GM18526 (cell line): ENCODE data around the gene KMT2C.

Experiments
- POLR2A ChIP-seq: IDR thresholded peaks from 3 replicates; pipeline ENCODE4 v1.6.1; 2011; ENCODE audit not compliant: insufficient read length; ENCODE audit errors: extremely low read depth

The KMT2C gene

DNA sequence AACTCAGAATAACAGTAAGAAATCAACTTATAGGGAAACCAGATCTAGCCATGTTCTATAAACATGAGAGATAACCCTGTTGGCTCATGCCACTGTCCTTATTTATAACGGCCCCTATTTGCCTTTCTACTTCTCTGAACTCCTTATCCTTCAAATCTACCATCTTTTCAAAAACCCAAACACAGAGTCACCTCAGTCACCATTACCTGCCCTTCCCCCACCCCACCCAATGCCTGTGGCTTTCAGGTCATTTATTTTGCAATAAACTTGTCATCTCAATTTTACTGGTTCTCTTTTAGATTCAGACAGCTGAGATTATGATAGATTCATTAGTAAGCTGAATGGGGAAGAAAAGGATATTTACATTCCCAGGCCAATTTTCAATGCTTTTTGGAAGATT lies 53.6 kb downstream of the KMT2C start:
- TF ChIP-seq POLR2A = no peak

GRCh38 chr7:152370297-152370696 lies 65.5 kb downstream of the KMT2C start:
- TF ChIP-seq POLR2A = no peak

- TF ChIP-seq POLR2A = no peak
Observed at GRCh38 chr7:152369518-152369917, 66.3 kb downstream of the KMT2C start.

DNA sequence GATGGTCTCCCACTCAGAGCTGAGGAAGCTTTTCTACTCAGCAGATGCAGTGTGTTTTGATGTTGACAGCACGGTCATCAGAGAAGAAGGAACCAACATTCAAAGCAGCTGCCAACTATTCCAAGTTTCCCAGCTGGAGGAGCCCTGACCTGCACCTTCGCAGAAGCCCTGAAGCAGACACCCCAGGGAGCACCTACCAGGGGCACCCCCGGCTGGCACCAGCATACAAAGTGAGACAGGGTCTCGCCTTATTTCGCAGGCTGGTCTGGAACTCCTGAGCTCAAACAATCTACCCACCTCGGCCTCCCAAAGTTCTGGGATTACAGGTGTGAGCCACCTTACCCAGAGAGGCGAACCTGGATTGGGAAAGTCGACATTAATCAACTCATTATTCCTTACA lies 68.6 kb downstream of the KMT2C start:
- no peak for TF ChIP-seq POLR2A

DNA sequence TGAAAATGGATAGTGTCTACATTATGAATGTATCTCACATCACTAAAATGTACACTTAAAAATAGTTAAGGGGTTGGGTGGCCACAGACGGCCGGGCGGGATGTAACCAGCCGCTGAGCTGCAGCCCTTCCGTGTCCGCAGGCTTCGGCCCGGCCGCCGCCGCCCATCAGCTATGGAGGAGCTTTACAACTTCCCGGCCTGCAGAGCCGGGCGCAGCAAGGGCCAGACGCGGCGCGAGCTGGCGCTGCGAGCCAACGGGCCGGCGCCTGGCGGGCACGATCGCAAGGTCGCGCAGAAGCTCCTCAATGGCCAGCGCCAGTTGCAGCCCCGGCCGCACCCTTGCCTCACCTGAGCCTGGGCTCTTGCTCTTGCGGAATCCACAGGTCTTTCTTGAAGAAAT lies 69.1 kb downstream of the KMT2C start:
- TF ChIP-seq POLR2A = no peak

- no peak for TF ChIP-seq POLR2A
Observed at GRCh38 chr7:152365982-152366603, 69.7 kb downstream of the KMT2C start.

DNA sequence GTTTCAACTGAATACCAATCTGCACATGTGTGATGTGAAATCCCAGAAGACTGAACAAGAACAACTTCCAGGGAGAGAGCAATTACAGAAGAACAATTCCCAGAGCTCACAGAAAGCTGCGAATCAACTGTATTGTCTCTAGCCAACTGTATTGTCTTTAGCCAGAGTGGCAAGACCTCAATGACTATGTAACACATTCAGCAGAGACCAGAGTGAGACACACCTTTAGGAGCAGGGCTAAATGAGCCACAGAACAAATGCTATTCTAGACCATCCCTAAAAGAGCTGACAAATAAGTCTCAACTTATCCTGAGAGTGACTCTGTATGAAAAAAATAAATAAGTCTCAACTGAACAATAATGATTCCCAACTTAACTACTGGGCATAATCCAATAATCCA lies 72.0 kb downstream of the KMT2C start:
- no peak for TF ChIP-seq POLR2A

DNA sequence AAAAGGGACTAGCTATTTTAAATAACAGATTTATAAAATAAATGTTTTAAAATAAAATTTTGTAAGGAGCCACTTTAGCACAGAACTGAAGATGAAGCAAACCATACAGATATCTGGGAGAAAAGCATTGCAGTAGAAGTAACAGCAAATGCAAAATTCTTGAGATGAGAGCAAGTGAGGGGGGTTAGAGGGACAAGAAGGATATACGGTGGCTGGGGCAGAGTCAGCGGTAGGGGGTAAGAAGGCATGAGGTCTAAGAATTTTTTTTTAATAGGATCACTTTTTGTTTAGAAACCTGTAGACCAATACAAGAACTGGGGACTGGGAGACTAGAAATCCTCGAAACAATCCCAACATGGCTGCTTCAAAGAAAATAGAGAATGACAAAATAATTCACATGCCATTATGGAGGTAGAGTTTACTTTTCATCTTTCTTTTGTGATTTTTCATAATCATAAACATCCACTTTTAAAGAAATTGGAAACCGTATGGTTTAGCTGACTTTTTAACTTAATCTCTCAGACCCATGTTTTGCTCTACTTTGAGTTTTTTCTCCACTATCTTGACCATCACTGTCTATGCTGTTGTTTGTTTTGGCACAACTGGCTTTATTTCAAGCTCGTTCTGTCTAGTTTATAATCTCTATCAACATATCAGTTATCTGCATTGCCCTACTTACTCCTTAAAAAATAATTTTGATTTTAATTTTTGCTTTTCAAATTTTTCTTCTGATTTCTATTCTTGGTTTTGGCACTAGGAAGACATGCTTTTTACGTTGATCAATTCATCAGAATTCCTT lies 73.5 kb downstream of the KMT2C start:
- no peak for TF ChIP-seq POLR2A

GRCh38 chr7:152355474-152356057 lies 80.2 kb downstream of the KMT2C start:
- no peak for TF ChIP-seq POLR2A

GRCh38 chr7:152354061-152354460 lies 81.7 kb downstream of the KMT2C start:
- TF ChIP-seq POLR2A = no peak

DNA sequence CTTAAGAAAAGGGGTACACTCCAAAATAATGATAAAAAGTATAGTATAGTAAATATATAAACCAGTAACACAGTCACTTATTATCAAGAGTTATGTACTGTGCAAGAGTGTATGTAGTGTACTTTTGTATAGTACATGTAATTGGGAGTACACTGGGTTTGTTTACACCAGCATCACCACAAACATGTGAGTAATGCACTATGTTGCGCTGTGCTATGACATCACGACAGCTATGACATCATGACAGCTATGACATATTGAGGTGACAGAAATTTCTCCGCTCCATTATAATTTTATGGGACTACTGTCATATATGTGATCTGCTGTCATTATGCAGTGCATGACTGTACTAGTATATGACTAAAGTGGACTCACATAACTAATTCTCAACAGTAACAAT lies 84.6 kb downstream of the KMT2C start:
- no peak for TF ChIP-seq POLR2A

DNA sequence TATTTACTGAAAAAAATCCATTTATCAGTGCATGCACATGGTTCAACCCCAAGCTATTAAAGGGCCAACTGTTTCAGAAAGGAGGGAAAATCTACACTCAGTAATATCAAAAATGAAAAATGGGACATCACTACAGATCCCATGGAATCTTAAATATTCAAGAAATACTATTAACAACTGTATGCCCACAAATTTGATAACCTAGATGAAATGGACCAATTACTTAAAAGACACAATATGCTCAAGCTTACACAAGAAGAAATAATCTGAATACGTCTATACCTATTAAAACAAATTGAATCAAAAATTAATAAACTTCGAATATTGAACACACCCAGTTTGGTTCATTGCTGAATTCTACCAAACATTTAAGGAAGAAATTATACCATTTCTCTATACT lies 87.9 kb downstream of the KMT2C start:
- no peak for TF ChIP-seq POLR2A

- no peak for TF ChIP-seq POLR2A
Observed at GRCh38 chr7:152344253-152344652, 91.5 kb downstream of the KMT2C start.

DNA sequence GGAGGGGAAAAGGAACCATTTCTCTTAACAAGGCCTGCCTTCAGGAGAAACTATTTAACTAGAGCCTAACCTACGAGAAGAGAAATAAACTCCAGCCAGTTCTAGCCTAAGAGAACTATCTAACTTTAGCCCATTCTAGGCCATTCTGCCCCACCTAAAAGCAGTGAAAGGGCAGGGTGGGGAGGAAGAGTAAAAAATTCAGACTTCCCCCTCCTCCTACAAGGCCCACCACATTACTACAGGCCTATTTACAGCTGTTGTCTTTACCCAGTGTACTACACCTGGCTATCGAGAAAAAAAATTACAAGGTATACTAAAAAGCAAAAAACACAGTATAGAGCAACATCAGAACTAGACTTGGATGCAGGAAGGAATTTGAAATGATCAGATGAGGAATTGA lies 93.0 kb downstream of the KMT2C start:
- no peak for TF ChIP-seq POLR2A

DNA sequence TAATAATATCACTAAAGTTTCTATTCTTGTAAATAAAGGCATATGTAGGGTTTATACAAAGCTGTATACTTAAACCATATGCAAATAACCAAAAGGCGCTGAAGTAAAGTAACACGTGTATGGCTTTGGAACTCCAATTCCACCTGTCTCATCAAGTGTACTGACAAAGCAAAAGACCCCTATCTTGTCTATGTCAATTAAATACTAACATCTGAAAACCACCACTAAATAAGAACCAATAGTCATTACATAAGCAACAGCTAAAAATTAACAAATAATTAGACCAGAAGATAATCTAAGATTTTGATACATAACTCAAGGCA lies 93.9 kb downstream of the KMT2C start:
- no peak for TF ChIP-seq POLR2A

GRCh38 chr7:152341039-152341913 lies 94.5 kb downstream of the KMT2C start:
- TF ChIP-seq POLR2A = no peak
